HepG2 (cell line): ENCODE measurements around the gene STRN4. TPM values are rescaled to one million over a fixed set of nuclear protein-coding genes. Genes with fewer than 3 reads are reported as not detected.

Experiments used
- ATAC-seq: fragments of 200-7000 bp; cut with Tn5 transposase; 3 replicates; pipeline ENCODE4 v1.9.1; 2020; ENCODE audit warnings: mild to moderate bottlenecking, moderate library complexity
- BruUV-seq: library from RNA; stranded (reverse); fragments of 400-500 nt; replicated peaks from 2 replicates; lab custom pipeline; 2021; lab: Mats Ljungman, UMichigan
- CTCF ChIA-PET: fragments of 300-600 bp; formaldehyde crosslinking; extraction: SDS; loops from one replicate; lab custom pipeline; 2021; ENCODE audit warnings: low total read pairs, inconsistent platforms, low intra/inter-chr PET ratio; lab: Yijun Ruan, JAX
- POLR2A ChIA-PET: fragments of 350-600 bp; sonication (Branson Sonifier 250); formaldehyde crosslinking; loops from one replicate; lab custom pipeline; 2020; ENCODE audit warnings: antibody characterized with exemption, inconsistent platforms; lab: Yijun Ruan, JAX
- DNase-seq: peaks from one replicate; pipeline ENCODE4 v3.0.0-alpha.2; 2015; ENCODE audit warnings: low spot score
- FAIRE-seq: peaks from 3 replicates; lab custom pipeline; 2011; peaks lifted over from hg19 to GRCh38; lab: Jason Lieb, UNC
- H2AFZ ChIP-seq: one replicate; pipeline ENCODE4 v1.6.1; 2011; ENCODE audit warnings: low read length, inconsistent platforms
- H3K27ac ChIP-seq: fragments of 300-600 bp; 3 replicates; pipeline ENCODE4 v1.8.0; 2011; ENCODE audit warnings: mixed run types, mild to moderate bottlenecking, mixed read lengths, low read length, inconsistent platforms; ENCODE audit not compliant: insufficient read depth; ENCODE audit errors: extremely low read length
- H3K27me3 ChIP-seq, 2 experiments: fragments of 200-600 bp in 1 of 2; 2 replicates in 1 of 2; 3 replicates in 1 of 2; pipeline versions ENCODE4 v1.6.0 to v1.8.0; 2011; ENCODE audit warnings: low read length in 2 of 2, mild to moderate bottlenecking in 2 of 2, moderate library complexity in 2 of 2, inconsistent platforms in 1 of 2; ENCODE audit not compliant: insufficient read depth in 2 of 2, control insufficient read depth in 1 of 2
- H3K36me3 ChIP-seq, 2 experiments: fragments of 200-600 bp in 1 of 2; replicated peaks in 1 of 2; 2 replicates in 1 of 2; 3 replicates in 1 of 2; pipeline versions ENCODE4 v1.5.1 to v1.8.0; 2011; ENCODE audit warnings: low read length in 2 of 2, inconsistent platforms in 1 of 2; ENCODE audit not compliant: insufficient read depth in 2 of 2, control insufficient read depth in 1 of 2
- H3K4me1 ChIP-seq: 2 replicates; pipeline ENCODE4 v1.5.1; 2012; ENCODE audit warnings: low read length, inconsistent platforms; ENCODE audit not compliant: insufficient read depth
- H3K4me2 ChIP-seq: 2 replicates; pipeline ENCODE4 v1.6.0; 2011; ENCODE audit warnings: low read depth, low read length, inconsistent platforms
- H3K4me3 ChIP-seq, 3 experiments: fragments of 200-600 bp in 1 of 3; sonication (generic), shearing (Covaris generic) in 1 of 3; replicated peaks in 1 of 3; 2 replicates each; pipeline ENCODE4 v1.5.1; 2011 to 2016; ENCODE audit warnings: low read length in 3 of 3, inconsistent platforms in 2 of 3, low read depth in 2 of 3, mild to moderate bottlenecking in 2 of 3, control low read depth in 1 of 3, mixed read lengths in 1 of 3; ENCODE audit not compliant: insufficient read depth in 1 of 3
- H3K79me2 ChIP-seq: one replicate; pipeline ENCODE4 v1.6.1; 2011; ENCODE audit warnings: low read length, inconsistent platforms; ENCODE audit not compliant: insufficient read depth
- H3K9ac ChIP-seq: 2 replicates; pipeline ENCODE4 v1.6.0; 2011; ENCODE audit warnings: mild to moderate bottlenecking, low read depth, low read length, inconsistent platforms; ENCODE audit not compliant: insufficient read depth
- H3K9me3 ChIP-seq: 2 replicates; pipeline ENCODE4 v1.5.1; 2012; ENCODE audit warnings: mild to moderate bottlenecking, low read length
- H4K20me1 ChIP-seq: 2 replicates; pipeline ENCODE4 v1.6.0; 2011; ENCODE audit warnings: inconsistent platforms, mild to moderate bottlenecking, low read length, moderate library complexity; ENCODE audit not compliant: insufficient read depth
- CBFB ChIP-seq: sonication (generic); formaldehyde crosslinking; IDR thresholded peaks from 2 replicates; pipeline ENCODE4 v1.4.0; 2020; ENCODE audit warnings: missing genetic modification reagents
- HBP1 ChIP-seq: IDR thresholded peaks from 2 replicates; pipeline ENCODE4 v1.6.1; 2016; ENCODE audit warnings: low read depth, control low read depth
- KDM4B ChIP-seq: sonication (generic); formaldehyde crosslinking; IDR thresholded peaks from 2 replicates; pipeline ENCODE4 v1.4.0; 2020; ENCODE audit warnings: missing genetic modification reagents
- MTA1 ChIP-seq: sonication (generic); formaldehyde crosslinking; IDR thresholded peaks from 2 replicates; pipeline ENCODE4 v1.4.0; 2020; ENCODE audit warnings: missing genetic modification reagents, mild to moderate bottlenecking, borderline replicate concordance
- NR2F1 ChIP-seq, 2 experiments: fragments of 450-650 bp in 1 of 2; formaldehyde crosslinking in 1 of 2; IDR thresholded peaks; 2 replicates each; pipeline versions ENCODE4 v1.5.0 to v1.6.1; 2016 to 2020; ENCODE audit warnings: mild to moderate bottlenecking in 1 of 2, missing compliant biosample characterization in 1 of 2, missing genetic modification reagents in 1 of 2, moderate library complexity in 1 of 2
- RBM22 ChIP-seq: fragments of 200-400 bp; formaldehyde crosslinking; optimal IDR thresholded peaks from 2 replicates; pipeline ENCODE3; 2017; ENCODE audit warnings: mild to moderate bottlenecking, low read length, moderate library complexity
- STAT5B ChIP-seq: sonication (generic); formaldehyde crosslinking; IDR thresholded peaks from 2 replicates; pipeline ENCODE4 v1.4.0; 2020; ENCODE audit warnings: missing genetic modification reagents
- ZNF317 ChIP-seq: sonication (generic); formaldehyde crosslinking; IDR thresholded peaks from 2 replicates; pipeline ENCODE4 v1.5.0; 2020; ENCODE audit warnings: mild to moderate bottlenecking, missing genetic modification reagents
- ZNF605 ChIP-seq: sonication (generic); formaldehyde crosslinking; IDR thresholded peaks from 2 replicates; pipeline ENCODE4 v1.8.0; 2022; ENCODE audit warnings: mild to moderate bottlenecking, missing genetic modification reagents
- WGBS: methylation state at CpG from one replicate; pipeline ENCODE4 v1.1.6; 2017; ENCODE audit warnings: low lambda C conversion rate; 5-methylcytosine and 5-hydroxymethylcytosine counted together
- in situ Hi-C: cut with HindIII; loops from 2 replicates; pipeline ENCODE4 v1.10.0; 2017; ENCODE audit warnings: low pct_unique_long_range_greater_than_20kb; ENCODE audit not compliant: extremely low pct_ligation_motif_present
- intact Hi-C: fragments of 100-400 bp; cut with micrococcal nuclease; formaldehyde crosslinking; loops from one replicate; pipeline ENCODE4 v1.10.0; 2022; ENCODE audit not compliant: unreplicated experiment
- polyA plus RNA-seq, 8 experiments: library from polyadenylated mRNA; depleted of rRNA in 3 of 8; stranded (reverse) in 7 of 8; unstranded in 1 of 8; fragments of >200 nt; fragmentation: Illumina TruSeq in 4 of 8; extraction: Trizol in 4 of 8; gene quantifications; 2 replicates each; pipeline versions ENCODE4 v1.2.1 to v1.2.3, GENCODE V29; 2011 to 2016; ENCODE audit warnings: low read depth in 4 of 8, missing spikeins in 1 of 8, mixed read lengths in 1 of 8; ENCODE audit not compliant: insufficient read depth in 1 of 8
- total RNA-seq, 5 experiments: library from RNA; depleted of rRNA; stranded (reverse); fragments of >200 nt; fragmentation: Illumina TruSeq; extraction: Trizol; gene quantifications; 2 replicates each; pipeline ENCODE4 v1.2.3, GENCODE V29; 2016; ENCODE audit warnings: low read depth in 1 of 5

The STRN4 gene
- total and polyA plus RNA-seq, 2 of the 13 experiments (the other 11 are each of a cell fraction or from before 2014, with no cell fraction given) = 43.1 to 57.3 TPM

GRCh38 chr19:46730595-46730994, 15.7 kb downstream of the STRN4 start:
- BruUV-seq = no TSS peak
- DNase-seq (no peak), ATAC-seq (no peak), FAIRE-seq (no peak)
- ChIA-PET CTCF (no interaction called here), POLR2A (no interaction called here)
- TF ChIP-seq CBFB (no peak), RBM22 (peak; percentile 15), MTA1 (CRISPR knock-in tag) (no peak), KDM4B (CRISPR knock-in tag) (no peak), HBP1 (CRISPR knock-in tag) (no peak), STAT5B (CRISPR knock-in tag) (no peak)
- H3K27me3 ChIP-seq = no peaks in the 10 kb centered on the region
- no peaks in the 10 kb centered on the region for H3K79me2 ChIP-seq
- no peak overlapping the region for H3K4me2 ChIP-seq
- H3K9me3 ChIP-seq = no peaks in the 10 kb centered on the region
- H3K36me3 ChIP-seq = peaks cover 58 to 90% of the 10 kb centered on the region in 2 experiments
- no peaks in the 10 kb centered on the region for H3K4me1 ChIP-seq
- H3K27ac ChIP-seq = no peak overlapping the region
- intact Hi-C loops = no loop called here
- peaks cover 13% of the 10 kb centered on the region; the same call in 1 of the 2 replicates for H4K20me1 ChIP-seq
- in situ Hi-C loops = no loop called here
- no peak overlapping the region for H3K4me3 ChIP-seq
- 100% methylated on average over 9 of the region's 14 CpGs for WGBS
- H3K9ac ChIP-seq = no peak overlapping the region
- no peak overlapping the region for H2AFZ ChIP-seq

GRCh38 chr19:46730187-46730586, 16.1 kb downstream of the STRN4 start:
- no TSS peak for BruUV-seq
- intact Hi-C loops (no loop called here), in situ Hi-C loops (no loop called here)
- Histone ChIP-seq H4K20me1 (peaks cover 13% of the 10 kb centered on the region; the same call in 1 of the 2 replicates), H3K9ac (no peak overlapping the region), H3K36me3 (peaks cover 60 to 92% of the 10 kb centered on the region in 2 experiments), H3K4me3 (no peak overlapping the region), H3K79me2 (no peaks in the 10 kb centered on the region), H3K27ac (no peak overlapping the region), H3K27me3 (no peaks in the 10 kb centered on the region), H3K4me1 (no peaks in the 10 kb centered on the region), H3K9me3 (no peaks in the 10 kb centered on the region), H2AFZ (no peak overlapping the region), H3K4me2 (no peak overlapping the region)
- TF ChIP-seq ZNF605 (CRISPR knock-in tag) (no peak), NR2F1 (CRISPR knock-in tag; IDR thresholded peaks at IDR 0.05) (no peak), ZNF317 (CRISPR knock-in tag) (no peak)
- 96% methylated on average over 9 of the region's 9 CpGs for WGBS
- no peak for FAIRE-seq
- no peak for ATAC-seq
- ChIA-PET POLR2A (no interaction called here), CTCF (no interaction called here)
- no peak for DNase-seq
